ENCODE results near the gene PLIN5.

Gene PLIN5

DNA sequence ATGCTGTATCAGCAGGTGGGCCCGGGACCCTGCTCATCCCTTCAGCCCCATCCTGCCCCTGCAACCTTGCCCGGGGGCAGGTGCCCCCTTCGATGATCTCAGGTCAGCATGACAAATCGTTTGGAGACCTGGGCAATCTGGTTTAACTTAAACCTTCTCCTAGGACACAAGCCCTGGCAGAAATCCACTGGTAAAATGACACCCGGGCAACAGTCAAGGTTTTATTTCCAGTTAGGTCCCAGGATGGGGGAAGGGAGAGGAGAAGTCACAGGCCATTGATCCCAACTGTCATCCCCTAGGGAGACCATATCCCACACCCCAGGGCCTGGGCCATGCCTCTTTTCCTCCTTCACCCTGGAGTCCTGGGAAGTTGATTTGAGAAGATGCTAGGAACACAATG lies 1.8 kb upstream of the PLIN5 start:
- WGBS (ENCODE audit: extremely low coverage, insufficient coverage, low lambda C conversion rate) = no CpG with 5 or more reads among the region's 5 CpGs
- Histone ChIP-seq H2BK15ac (replicated peaks; ENCODE audit: low read depth) (no peak overlapping the region), H3K23ac (ENCODE audit: low read length) (no peak overlapping the region), H2BK120ac (ENCODE audit: low read depth, low read length) (no peak overlapping the region), H3K4ac (ENCODE audit: low read depth, low read length) (no peak overlapping the region), H3K27ac (ENCODE audit: low read depth, low read length) (no peak overlapping the region), H3K79me2 (ENCODE audit: control insufficient read depth, insufficient read depth, low read length) (no peaks in the 10 kb centered on the region), H3K4me1 (ENCODE audit: control insufficient read depth, low read depth, low read length) (no peaks in the 10 kb centered on the region), H3K4me2 (ENCODE audit: low read length) (no peak overlapping the region), H3K79me1 (ENCODE audit: low read length) (no peaks in the 10 kb centered on the region), H3K27me3 (ENCODE audit: insufficient read depth, low read length, poor library complexity) (no peaks in the 10 kb centered on the region), H3K36me3 (ENCODE audit: control insufficient read depth, insufficient read depth, low read length) (no peaks in the 10 kb centered on the region), H3K18ac (ENCODE audit: low read length) (no peak overlapping the region), H4K5ac (ENCODE audit: low read length) (no peak overlapping the region), H3K4me3 (ENCODE audit: low read length) (no peak overlapping the region), H2BK5ac (ENCODE audit: low read length) (no peak overlapping the region), H3K56ac (ENCODE audit: low read length) (no peak overlapping the region), H2AK5ac (ENCODE audit: low read length) (no peak overlapping the region), H3K9ac (ENCODE audit: low read length) (no peak overlapping the region), H4K8ac (ENCODE audit: low read depth, low read length) (no peak overlapping the region)
- DNase-seq = no peak

DNA sequence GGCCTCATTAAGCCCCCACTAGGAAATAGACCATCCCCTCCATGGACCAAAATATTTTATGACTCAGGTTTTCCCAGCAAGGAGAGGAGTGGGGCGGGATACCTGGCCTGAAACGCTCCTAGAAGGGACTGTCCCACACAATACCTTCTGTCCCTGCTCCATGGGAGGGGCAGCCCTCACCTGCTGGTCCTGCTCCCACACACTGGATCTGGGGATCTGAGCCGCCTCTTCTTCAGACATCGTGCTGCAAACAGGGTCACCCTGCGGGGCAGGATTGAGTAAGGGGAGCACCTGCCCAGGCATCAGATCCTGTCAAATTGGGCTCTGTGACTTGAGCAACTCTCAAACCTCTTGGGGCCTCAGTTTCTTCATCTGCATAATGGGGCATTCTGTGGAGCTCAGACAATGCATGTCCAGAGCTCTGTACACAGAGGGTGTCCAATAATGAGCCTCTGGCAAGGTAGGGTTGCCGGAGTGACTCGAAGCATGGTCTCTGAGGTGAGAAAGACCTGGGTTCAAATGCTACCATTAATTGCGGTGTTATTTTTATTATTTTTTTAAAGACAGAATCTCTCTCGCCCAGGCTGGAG lies 1.1 kb downstream of the PLIN5 start:
- no peak overlapping the region for H2BK5ac ChIP-seq (ENCODE audit: low read length)
- H3K9ac ChIP-seq (ENCODE audit: low read length) = no peak overlapping the region
- H4K8ac ChIP-seq (ENCODE audit: low read depth, low read length) = no peak overlapping the region
- H3K79me1 ChIP-seq (ENCODE audit: low read length) = no peaks in the 10 kb centered on the region
- no peak overlapping the region for H3K27ac ChIP-seq (ENCODE audit: low read depth, low read length)
- no peak overlapping the region for H2AK5ac ChIP-seq (ENCODE audit: low read length)
- no peak for DNase-seq
- WGBS (ENCODE audit: extremely low coverage, insufficient coverage, low lambda C conversion rate) = no CpG with 5 or more reads among the region's 9 CpGs
- H3K4me3 ChIP-seq (ENCODE audit: low read length) = no peak overlapping the region
- no peak overlapping the region for H3K18ac ChIP-seq (ENCODE audit: low read length)
- no peak overlapping the region for H3K4ac ChIP-seq (ENCODE audit: low read depth, low read length)
- H3K56ac ChIP-seq (ENCODE audit: low read length) = no peak overlapping the region
- H3K36me3 ChIP-seq (ENCODE audit: control insufficient read depth, insufficient read depth, low read length) = no peaks in the 10 kb centered on the region
- H2BK15ac ChIP-seq (replicated peaks; ENCODE audit: low read depth) = no peak overlapping the region
- no peak overlapping the region for H3K4me2 ChIP-seq (ENCODE audit: low read length)
- no peaks in the 10 kb centered on the region for H3K79me2 ChIP-seq (ENCODE audit: control insufficient read depth, insufficient read depth, low read length)
- H3K23ac ChIP-seq (ENCODE audit: low read length) = no peak overlapping the region
- H3K27me3 ChIP-seq (ENCODE audit: insufficient read depth, low read length, poor library complexity) = no peaks in the 10 kb centered on the region
- no peak overlapping the region for H4K5ac ChIP-seq (ENCODE audit: low read length)
- H2BK120ac ChIP-seq (ENCODE audit: low read depth, low read length) = no peak overlapping the region
- no peaks in the 10 kb centered on the region for H3K4me1 ChIP-seq (ENCODE audit: control insufficient read depth, low read depth, low read length)

DNA sequence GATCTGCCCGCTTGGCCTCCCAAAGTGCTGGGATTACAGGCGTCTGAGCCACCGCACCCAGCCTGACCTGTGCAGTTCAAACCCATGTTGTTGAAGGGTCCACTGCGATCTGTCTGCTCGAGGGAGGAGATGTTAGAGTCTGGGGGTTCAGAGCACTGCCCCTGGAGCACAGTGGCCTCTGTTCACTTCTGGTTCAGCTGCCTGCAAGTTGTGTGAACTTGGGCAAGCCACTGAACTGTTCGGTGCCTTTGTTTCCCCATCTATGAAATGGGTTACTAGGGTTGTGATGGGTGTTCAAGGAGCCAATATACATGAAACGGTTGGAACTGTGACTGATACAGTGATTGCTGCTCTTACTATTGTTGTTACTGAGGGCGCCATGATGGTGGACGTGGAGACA lies 1.7 kb downstream of the PLIN5 start:
- no peak overlapping the region for H2BK120ac ChIP-seq (ENCODE audit: low read depth, low read length)
- no peak overlapping the region for H2BK5ac ChIP-seq (ENCODE audit: low read length)
- no peak overlapping the region for H4K8ac ChIP-seq (ENCODE audit: low read depth, low read length)
- no CpG with 5 or more reads among the region's 9 CpGs for WGBS (ENCODE audit: extremely low coverage, insufficient coverage, low lambda C conversion rate)
- H3K18ac ChIP-seq (ENCODE audit: low read length) = no peak overlapping the region
- no peaks in the 10 kb centered on the region for H3K79me1 ChIP-seq (ENCODE audit: low read length)
- H3K36me3 ChIP-seq (ENCODE audit: control insufficient read depth, insufficient read depth, low read length) = no peaks in the 10 kb centered on the region
- H3K4ac ChIP-seq (ENCODE audit: low read depth, low read length) = no peak overlapping the region
- no peaks in the 10 kb centered on the region for H3K27me3 ChIP-seq (ENCODE audit: insufficient read depth, low read length, poor library complexity)
- H2AK5ac ChIP-seq (ENCODE audit: low read length) = no peak overlapping the region
- DNase-seq = no peak
- no peak overlapping the region for H3K56ac ChIP-seq (ENCODE audit: low read length)
- H3K4me1 ChIP-seq (ENCODE audit: control insufficient read depth, low read depth, low read length) = no peaks in the 10 kb centered on the region
- no peak overlapping the region for H2BK15ac ChIP-seq (replicated peaks; ENCODE audit: low read depth)
- no peak overlapping the region for H3K4me3 ChIP-seq (ENCODE audit: low read length)
- H4K5ac ChIP-seq (ENCODE audit: low read length) = no peak overlapping the region
- no peak overlapping the region for H3K23ac ChIP-seq (ENCODE audit: low read length)
- no peak overlapping the region for H3K27ac ChIP-seq (ENCODE audit: low read depth, low read length)
- no peak overlapping the region for H3K9ac ChIP-seq (ENCODE audit: low read length)
- H3K79me2 ChIP-seq (ENCODE audit: control insufficient read depth, insufficient read depth, low read length) = no peaks in the 10 kb centered on the region
- no peak overlapping the region for H3K4me2 ChIP-seq (ENCODE audit: low read length)

DNA sequence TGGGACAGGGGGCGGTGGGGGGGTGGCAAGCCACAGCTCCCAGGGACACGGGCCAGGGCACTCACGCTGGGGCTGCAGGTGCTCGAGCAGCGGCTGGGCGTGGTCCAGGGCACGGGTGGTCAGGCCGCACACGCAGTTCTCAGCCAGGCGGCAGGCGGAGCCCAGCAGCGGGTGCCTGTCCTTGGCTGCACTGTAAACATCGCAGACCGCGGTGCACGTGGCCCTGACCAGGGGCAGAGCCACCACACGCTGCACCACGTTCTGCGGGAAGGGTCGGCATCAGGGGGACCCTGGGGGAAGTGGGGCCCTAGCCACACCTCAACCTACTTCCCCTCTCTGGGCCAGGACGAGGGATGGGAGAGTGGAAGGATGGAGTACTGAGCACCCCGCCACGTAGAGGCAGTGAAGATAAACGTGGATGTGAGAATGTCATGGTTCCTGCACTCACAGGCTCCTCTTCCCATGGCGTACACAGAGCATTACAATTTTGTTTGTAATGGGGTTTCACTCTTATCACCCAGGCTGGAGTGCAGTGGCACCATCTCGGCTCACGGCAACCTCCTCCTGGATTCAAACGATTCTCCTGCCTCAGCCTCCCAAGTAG lies 3.4 kb downstream of the PLIN5 start:
- Histone ChIP-seq H3K79me1 (ENCODE audit: low read length) (no peaks in the 10 kb centered on the region), H3K9ac (ENCODE audit: low read length) (no peak overlapping the region), H4K5ac (ENCODE audit: low read length) (no peak overlapping the region), H3K4me3 (ENCODE audit: low read length) (no peak overlapping the region), H3K56ac (ENCODE audit: low read length) (no peak overlapping the region), H2BK120ac (ENCODE audit: low read depth, low read length) (no peak overlapping the region), H3K4me2 (ENCODE audit: low read length) (no peak overlapping the region), H2BK15ac (replicated peaks; ENCODE audit: low read depth) (no peak overlapping the region), H3K23ac (ENCODE audit: low read length) (no peak overlapping the region), H3K27me3 (ENCODE audit: insufficient read depth, low read length, poor library complexity) (no peaks in the 10 kb centered on the region), H4K8ac (ENCODE audit: low read depth, low read length) (no peak overlapping the region), H3K4me1 (ENCODE audit: control insufficient read depth, low read depth, low read length) (no peaks in the 10 kb centered on the region), H2AK5ac (ENCODE audit: low read length) (no peak overlapping the region), H3K27ac (ENCODE audit: low read depth, low read length) (no peak overlapping the region), H3K4ac (ENCODE audit: low read depth, low read length) (no peak overlapping the region), H3K36me3 (ENCODE audit: control insufficient read depth, insufficient read depth, low read length) (no peaks in the 10 kb centered on the region), H3K18ac (ENCODE audit: low read length) (no peak overlapping the region), H3K79me2 (ENCODE audit: control insufficient read depth, insufficient read depth, low read length) (no peaks in the 10 kb centered on the region), H2BK5ac (ENCODE audit: low read length) (no peak overlapping the region)
- no CpG with 5 or more reads among the region's 28 CpGs for WGBS (ENCODE audit: extremely low coverage, insufficient coverage, low lambda C conversion rate)
- no peak for DNase-seq

DNA sequence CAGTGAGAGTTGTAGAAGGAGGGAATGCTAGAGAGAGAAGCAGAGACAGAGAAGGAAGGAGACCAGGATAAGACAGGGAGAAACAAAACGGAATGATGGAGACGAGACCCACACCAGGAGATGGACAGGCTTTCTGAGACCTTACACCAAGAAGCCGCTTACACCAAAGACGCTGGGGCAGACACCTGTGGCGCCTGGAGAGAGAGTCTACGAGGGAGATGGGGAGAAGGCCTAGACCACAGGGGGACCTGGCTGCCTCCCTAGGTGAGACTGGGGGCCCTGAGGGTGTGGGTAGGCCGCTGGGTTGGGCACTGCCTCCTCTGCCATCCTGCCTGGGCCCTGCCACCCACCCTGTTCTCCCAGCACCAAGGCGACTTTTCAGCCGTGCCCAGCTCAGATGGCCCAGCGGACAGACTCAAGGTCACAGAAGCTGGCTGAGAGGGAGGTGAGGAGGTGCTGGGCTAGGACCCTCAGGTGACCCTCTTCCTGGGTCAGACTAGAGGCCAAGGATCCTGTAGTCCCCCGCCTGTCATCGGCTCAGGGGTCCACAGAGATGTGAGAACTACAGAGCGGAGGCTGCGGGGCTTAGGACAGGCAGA lies 5.0 kb downstream of the PLIN5 start:
- H3K9ac ChIP-seq (ENCODE audit: low read length) = no peak overlapping the region
- no peak for DNase-seq
- no peak overlapping the region for H3K56ac ChIP-seq (ENCODE audit: low read length)
- H3K27ac ChIP-seq (ENCODE audit: low read depth, low read length) = no peak overlapping the region
- no peak overlapping the region for H2AK5ac ChIP-seq (ENCODE audit: low read length)
- no peak overlapping the region for H4K5ac ChIP-seq (ENCODE audit: low read length)
- H4K8ac ChIP-seq (ENCODE audit: low read depth, low read length) = no peak overlapping the region
- H3K4me2 ChIP-seq (ENCODE audit: low read length) = no peak overlapping the region
- H3K36me3 ChIP-seq (ENCODE audit: control insufficient read depth, insufficient read depth, low read length) = no peaks in the 10 kb centered on the region
- no CpG with 5 or more reads among the region's 14 CpGs for WGBS (ENCODE audit: extremely low coverage, insufficient coverage, low lambda C conversion rate)
- no peaks in the 10 kb centered on the region for H3K79me1 ChIP-seq (ENCODE audit: low read length)
- no peaks in the 10 kb centered on the region for H3K4me1 ChIP-seq (ENCODE audit: control insufficient read depth, low read depth, low read length)
- H3K4ac ChIP-seq (ENCODE audit: low read depth, low read length) = no peak overlapping the region
- no peak overlapping the region for H2BK5ac ChIP-seq (ENCODE audit: low read length)
- H3K4me3 ChIP-seq (ENCODE audit: low read length) = no peak overlapping the region
- H2BK120ac ChIP-seq (ENCODE audit: low read depth, low read length) = no peak overlapping the region
- no peaks in the 10 kb centered on the region for H3K27me3 ChIP-seq (ENCODE audit: insufficient read depth, low read length, poor library complexity)
- H3K79me2 ChIP-seq (ENCODE audit: control insufficient read depth, insufficient read depth, low read length) = no peaks in the 10 kb centered on the region
- no peak overlapping the region for H3K18ac ChIP-seq (ENCODE audit: low read length)
- no peak overlapping the region for H2BK15ac ChIP-seq (replicated peaks; ENCODE audit: low read depth)
- H3K23ac ChIP-seq (ENCODE audit: low read length) = no peak overlapping the region

DNA sequence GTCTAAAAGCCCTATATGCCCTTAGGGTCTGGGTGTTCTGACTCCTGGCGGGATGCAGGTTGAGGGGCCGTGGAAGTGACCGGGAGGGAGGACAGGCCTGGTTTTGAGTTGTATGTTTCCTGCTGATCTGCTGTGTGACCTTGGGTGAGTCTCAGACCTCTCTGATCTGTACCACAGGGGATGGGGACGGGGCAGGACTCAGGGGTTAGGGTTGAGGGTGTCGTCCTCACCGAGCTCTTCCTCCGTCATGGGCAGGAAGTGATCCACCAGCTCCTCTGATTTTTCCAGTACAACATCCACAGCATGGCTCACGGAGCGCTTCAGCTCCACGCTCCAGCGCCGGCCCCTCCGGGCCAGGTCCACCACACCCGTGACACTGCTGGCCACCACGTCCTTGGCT lies 6.2 kb downstream of the PLIN5 start:
- H3K4me3 ChIP-seq (ENCODE audit: low read length) = no peak overlapping the region
- H2BK15ac ChIP-seq (replicated peaks; ENCODE audit: low read depth) = no peak overlapping the region
- DNase-seq = no peak
- no peak overlapping the region for H2BK5ac ChIP-seq (ENCODE audit: low read length)
- no peak overlapping the region for H4K8ac ChIP-seq (ENCODE audit: low read depth, low read length)
- no peaks in the 10 kb centered on the region for H3K36me3 ChIP-seq (ENCODE audit: control insufficient read depth, insufficient read depth, low read length)
- no peaks in the 10 kb centered on the region for H3K79me1 ChIP-seq (ENCODE audit: low read length)
- no peaks in the 10 kb centered on the region for H3K79me2 ChIP-seq (ENCODE audit: control insufficient read depth, insufficient read depth, low read length)
- no peak overlapping the region for H3K23ac ChIP-seq (ENCODE audit: low read length)
- no peaks in the 10 kb centered on the region for H3K4me1 ChIP-seq (ENCODE audit: control insufficient read depth, low read depth, low read length)
- H3K4ac ChIP-seq (ENCODE audit: low read depth, low read length) = no peak overlapping the region
- H3K4me2 ChIP-seq (ENCODE audit: low read length) = no peak overlapping the region
- WGBS (ENCODE audit: extremely low coverage, insufficient coverage, low lambda C conversion rate) = no CpG with 5 or more reads among the region's 15 CpGs
- H3K27ac ChIP-seq (ENCODE audit: low read depth, low read length) = no peak overlapping the region
- no peaks in the 10 kb centered on the region for H3K27me3 ChIP-seq (ENCODE audit: insufficient read depth, low read length, poor library complexity)
- H3K18ac ChIP-seq (ENCODE audit: low read length) = no peak overlapping the region
- H3K56ac ChIP-seq (ENCODE audit: low read length) = no peak overlapping the region
- H2BK120ac ChIP-seq (ENCODE audit: low read depth, low read length) = no peak overlapping the region
- no peak overlapping the region for H3K9ac ChIP-seq (ENCODE audit: low read length)
- no peak overlapping the region for H4K5ac ChIP-seq (ENCODE audit: low read length)
- H2AK5ac ChIP-seq (ENCODE audit: low read length) = no peak overlapping the region

Measured in mesendoderm (in vitro differentiated cells).